ENCODE results near the gene MEX3A. TPM values are rescaled to one million over a fixed set of nuclear protein-coding genes. Genes with fewer than 3 reads are reported as not detected.
A peak's percentile ranks its signal among the peaks of the same experiment; 100 is the strongest.

MEX3A gene
- total RNA-seq, 1 donor from 2014 or later, result 63.9 TPM

DNA sequence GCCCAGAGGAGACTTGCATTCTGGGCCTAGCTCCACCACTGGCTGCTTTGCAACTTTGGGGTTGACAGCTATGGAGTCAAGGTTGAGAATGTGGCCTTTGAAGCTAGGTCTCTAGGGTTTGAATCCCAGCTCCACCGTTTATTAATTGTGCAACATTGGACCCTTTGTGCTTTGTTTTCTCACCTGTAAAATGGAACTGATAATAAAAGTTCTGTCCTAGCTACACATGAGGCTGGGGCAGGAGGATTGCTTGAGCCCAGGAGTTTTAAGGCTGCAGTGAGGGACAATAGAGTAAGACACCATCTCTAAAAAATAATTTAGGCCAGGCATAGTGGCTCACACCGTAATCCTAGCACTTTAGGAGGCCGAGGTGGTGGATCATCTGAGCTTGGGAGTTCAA is 17.0 kb upstream of the MEX3A start:
- H3K27ac Mint-ChIP-seq (ENCODE audit: unreplicated experiment), result no peak overlapping the region
- H3K27me3 Mint-ChIP-seq (ENCODE audit: unreplicated experiment), result peaks cover 17% of the 10 kb centered on the region
- no peaks in the 10 kb centered on the region for H3K9me3 Mint-ChIP-seq (ENCODE audit: unreplicated experiment)
- peaks cover 61% of the 10 kb centered on the region for H3K4me1 Mint-ChIP-seq (ENCODE audit: unreplicated experiment)
- no peak for TF ChIP-seq CTCF (IDR thresholded peaks at IDR 0.05; ENCODE audit: unreplicated experiment)
- peaks cover 37% of the 10 kb centered on the region for H3K36me3 Mint-ChIP-seq (ENCODE audit: low read depth, unreplicated experiment)
- no peak overlapping the region for H3K4me3 Mint-ChIP-seq (ENCODE audit: unreplicated experiment)
- DNase-seq (ENCODE audit: low spot score), result no peak

DNA sequence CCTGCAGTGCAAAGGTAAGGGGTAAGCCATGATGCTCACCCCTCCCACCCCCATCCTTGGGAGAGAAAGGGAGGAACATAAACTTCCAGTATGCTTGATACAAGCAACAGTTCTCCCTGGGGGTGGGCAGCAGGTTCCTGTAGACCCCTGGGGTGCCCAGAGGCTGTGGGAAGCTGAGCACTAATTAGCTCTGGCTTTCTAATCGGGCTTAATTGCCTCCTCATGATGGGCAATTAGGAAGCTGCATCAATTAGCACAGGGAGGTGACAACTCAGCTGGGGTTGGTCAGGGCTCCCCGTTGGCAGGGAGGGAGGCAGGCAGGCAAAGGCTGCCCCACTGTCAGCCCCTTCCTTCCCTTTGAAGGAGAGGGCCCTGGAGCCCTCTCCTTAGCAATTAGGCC is 16.5 kb upstream of the MEX3A start:
- Mint-ChIP-seq H3K36me3 (ENCODE audit: low read depth, unreplicated experiment) (peaks cover 41% of the 10 kb centered on the region), H3K27me3 (ENCODE audit: unreplicated experiment) (peaks cover 16% of the 10 kb centered on the region), H3K9me3 (ENCODE audit: unreplicated experiment) (no peaks in the 10 kb centered on the region), H3K4me3 (ENCODE audit: unreplicated experiment) (no peak overlapping the region), H3K4me1 (ENCODE audit: unreplicated experiment) (peaks cover 56% of the 10 kb centered on the region), H3K27ac (ENCODE audit: unreplicated experiment) (peak overlapping the region; percentile 50)
- TF ChIP-seq CTCF (IDR thresholded peaks at IDR 0.05; ENCODE audit: unreplicated experiment), result no peak
- DNase-seq (ENCODE audit: low spot score), result no peak

DNA sequence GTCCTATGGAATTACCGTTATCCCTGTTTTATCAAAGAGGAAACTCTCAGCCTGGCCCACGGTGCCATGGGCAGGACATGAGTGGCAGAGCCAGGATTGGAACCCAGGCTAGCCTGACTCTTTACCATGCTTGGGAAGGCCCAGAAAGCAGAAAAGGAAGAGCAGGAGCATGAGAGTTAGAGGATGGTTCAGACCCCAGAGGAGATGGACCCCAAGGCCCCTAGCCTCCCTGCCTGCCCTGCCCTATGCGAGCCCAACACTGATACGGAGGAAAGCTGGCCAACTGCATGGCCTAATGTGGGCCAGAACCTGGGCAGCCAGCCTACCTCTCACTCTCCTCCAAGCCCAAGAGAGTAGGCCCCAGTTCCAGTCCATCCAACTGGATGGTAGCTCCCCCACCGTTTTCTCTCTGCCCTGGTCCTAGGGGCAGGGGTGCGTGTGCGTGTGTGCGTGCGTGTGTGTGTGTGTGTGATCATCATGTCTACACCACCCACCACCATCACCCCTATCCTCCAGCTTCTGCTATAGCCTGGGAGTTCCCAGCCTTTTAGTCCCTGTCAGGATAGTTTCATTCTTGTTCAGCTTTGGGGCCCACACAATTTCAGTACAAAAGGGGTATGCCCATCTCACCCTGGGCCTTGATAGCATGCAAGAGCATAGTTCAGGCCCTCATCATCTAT is 15.4 kb upstream of the MEX3A start:
- no peak for TF ChIP-seq CTCF (IDR thresholded peaks at IDR 0.05; ENCODE audit: unreplicated experiment)
- H3K4me1 Mint-ChIP-seq (ENCODE audit: unreplicated experiment), result peaks cover 45% of the 10 kb centered on the region
- peaks cover 46% of the 10 kb centered on the region for H3K36me3 Mint-ChIP-seq (ENCODE audit: low read depth, unreplicated experiment)
- DNase-seq (ENCODE audit: low spot score), result no peak
- no peaks in the 10 kb centered on the region for H3K9me3 Mint-ChIP-seq (ENCODE audit: unreplicated experiment)
- peak overlapping the region; percentile 50 for H3K27ac Mint-ChIP-seq (ENCODE audit: unreplicated experiment)
- H3K4me3 Mint-ChIP-seq (ENCODE audit: unreplicated experiment), result peak overlapping the region; percentile 21
- peaks cover 9% of the 10 kb centered on the region for H3K27me3 Mint-ChIP-seq (ENCODE audit: unreplicated experiment)

DNA sequence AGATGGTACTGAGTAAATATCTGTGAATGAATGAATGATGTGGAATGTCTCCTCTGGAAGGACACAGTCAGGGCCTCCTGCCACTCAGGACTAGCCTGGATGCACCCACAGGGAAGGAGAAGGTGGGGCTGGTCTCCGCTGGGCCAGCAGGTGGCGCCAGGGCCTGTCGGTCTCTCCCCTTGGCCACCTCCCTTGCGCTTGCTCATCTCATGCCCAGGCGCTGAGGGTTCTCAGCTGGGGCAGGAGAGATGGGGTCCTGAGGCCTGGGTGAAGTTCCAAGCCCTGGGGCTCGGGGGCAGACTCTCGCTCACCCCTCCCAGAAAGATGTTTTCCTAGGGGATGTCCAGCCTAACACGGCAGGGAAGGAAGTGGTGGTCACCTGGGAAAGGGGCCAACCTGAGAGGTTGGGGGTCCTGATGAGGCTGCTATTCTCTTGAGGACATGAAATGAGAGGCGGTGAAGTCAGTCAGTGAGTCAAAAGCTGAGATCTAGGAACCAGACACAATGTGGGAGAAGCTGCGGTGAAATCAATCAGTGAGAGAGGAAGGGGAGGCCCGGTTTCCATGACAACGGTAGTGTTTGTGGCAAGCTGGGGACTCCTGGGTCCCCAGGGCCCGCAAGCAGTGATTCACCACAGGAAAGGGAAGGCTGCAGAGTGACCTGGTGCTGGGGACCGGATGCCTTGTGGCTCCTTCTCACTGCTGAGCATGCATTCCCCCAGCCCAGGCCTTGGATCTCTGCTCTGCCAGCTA is 14.6 kb upstream of the MEX3A start:
- H3K27me3 Mint-ChIP-seq (ENCODE audit: unreplicated experiment), result peaks cover 9% of the 10 kb centered on the region
- peak overlapping the region; percentile 97 for H3K27ac Mint-ChIP-seq (ENCODE audit: unreplicated experiment)
- peak; percentile 77 for TF ChIP-seq CTCF (IDR thresholded peaks at IDR 0.05; ENCODE audit: unreplicated experiment)
- H3K9me3 Mint-ChIP-seq (ENCODE audit: unreplicated experiment), result no peaks in the 10 kb centered on the region
- peaks cover 46% of the 10 kb centered on the region for H3K36me3 Mint-ChIP-seq (ENCODE audit: low read depth, unreplicated experiment)
- peaks cover 41% of the 10 kb centered on the region for H3K4me1 Mint-ChIP-seq (ENCODE audit: unreplicated experiment)
- peak overlapping the region; percentile 66 for H3K4me3 Mint-ChIP-seq (ENCODE audit: unreplicated experiment)
- DNase-seq (ENCODE audit: low spot score), result peak; percentile 88

All from endothelial cell (in vitro differentiated cells).